Activated CD4-positive, alpha-beta T cell treated with anti-CD3 and anti-CD28 coated beads for 4 hours (primary cell): Measurements from ENCODE around the gene ANKRD34C.
"Not testable (repeated sequence)": the region's sequence is repeated elsewhere in the genome, so short reads cannot be mapped to it uniquely, and the experiment has no call there.

Experiments
- DNase-seq, 2 donors: peaks; one replicate each; pipeline ENCODE4 v3.0.0-alpha.2; 2020

The ANKRD34C gene

DNA sequence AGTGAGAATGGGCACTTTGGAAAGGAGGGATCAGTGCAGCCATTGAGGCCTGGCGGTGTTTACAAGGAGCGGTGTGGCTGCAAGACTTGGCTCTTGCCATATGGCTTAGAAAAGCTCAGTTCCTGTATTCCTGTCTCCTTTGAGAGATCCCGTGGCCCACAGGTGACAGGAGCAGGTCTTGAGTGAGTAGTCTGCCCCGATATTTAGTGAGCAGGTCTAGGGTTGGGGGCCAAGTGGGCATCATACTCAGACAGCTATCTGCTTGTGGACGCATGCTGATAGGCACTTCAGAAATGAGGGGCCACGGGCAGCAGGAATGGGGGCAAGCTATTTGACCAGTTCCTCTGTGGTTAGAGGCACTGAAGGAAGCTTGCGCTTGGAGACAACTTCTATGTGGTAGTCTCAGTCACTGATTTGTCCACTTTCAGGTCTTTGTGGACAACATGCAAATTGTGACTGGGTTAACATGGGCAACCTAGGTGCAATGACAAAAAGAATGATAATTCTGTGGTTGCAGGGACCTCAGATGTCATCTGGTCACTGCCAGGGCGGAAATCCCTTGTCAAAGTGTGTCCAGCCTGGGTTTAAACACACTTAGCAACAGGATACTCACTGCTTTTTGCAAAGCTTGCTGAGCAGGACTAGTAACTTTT is 29.5 kb downstream of the ANKRD34C start:
- DNase-seq: no peak

DNA sequence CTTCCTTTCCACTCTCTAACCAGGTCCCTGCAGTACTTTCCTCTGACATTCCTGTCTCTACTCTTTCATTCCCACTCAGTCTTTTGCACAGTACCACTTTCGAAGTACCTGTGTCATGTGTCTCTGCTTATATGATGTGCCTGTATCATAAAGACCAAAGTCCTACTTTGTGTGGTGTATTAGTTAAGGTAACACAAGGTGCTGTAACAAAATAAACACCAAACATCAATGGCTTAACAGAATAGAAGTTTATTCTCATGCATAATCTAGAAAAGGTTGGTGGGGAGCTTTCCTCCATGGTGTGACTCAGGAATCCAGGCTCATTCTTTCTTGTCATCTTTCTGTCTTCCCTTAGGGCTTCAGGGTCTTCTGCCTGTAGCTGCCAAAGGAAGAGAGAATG is 31.7 kb downstream of the ANKRD34C start:
- DNase-seq: no peak

DNA sequence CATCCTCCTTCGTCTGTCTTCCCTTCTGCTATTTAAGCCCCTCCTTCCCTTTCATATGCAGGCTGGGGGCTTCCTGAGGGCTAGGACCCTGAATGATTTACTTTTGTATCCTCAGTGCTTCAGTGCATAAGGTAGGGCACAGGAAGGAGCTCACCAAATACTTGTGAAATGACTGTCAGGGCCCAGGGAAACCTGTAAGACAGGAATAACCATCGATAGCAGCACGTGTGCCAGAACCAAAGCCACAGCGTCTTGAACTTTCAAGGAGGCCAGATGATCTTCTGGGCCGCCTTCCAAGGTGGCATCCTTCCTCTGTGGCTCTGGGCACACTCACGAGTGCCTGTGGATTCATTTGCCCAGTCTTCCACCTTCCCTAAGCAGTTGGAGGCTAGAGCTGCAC is 32.3 kb downstream of the ANKRD34C start:
- DNase-seq: no peak

DNA sequence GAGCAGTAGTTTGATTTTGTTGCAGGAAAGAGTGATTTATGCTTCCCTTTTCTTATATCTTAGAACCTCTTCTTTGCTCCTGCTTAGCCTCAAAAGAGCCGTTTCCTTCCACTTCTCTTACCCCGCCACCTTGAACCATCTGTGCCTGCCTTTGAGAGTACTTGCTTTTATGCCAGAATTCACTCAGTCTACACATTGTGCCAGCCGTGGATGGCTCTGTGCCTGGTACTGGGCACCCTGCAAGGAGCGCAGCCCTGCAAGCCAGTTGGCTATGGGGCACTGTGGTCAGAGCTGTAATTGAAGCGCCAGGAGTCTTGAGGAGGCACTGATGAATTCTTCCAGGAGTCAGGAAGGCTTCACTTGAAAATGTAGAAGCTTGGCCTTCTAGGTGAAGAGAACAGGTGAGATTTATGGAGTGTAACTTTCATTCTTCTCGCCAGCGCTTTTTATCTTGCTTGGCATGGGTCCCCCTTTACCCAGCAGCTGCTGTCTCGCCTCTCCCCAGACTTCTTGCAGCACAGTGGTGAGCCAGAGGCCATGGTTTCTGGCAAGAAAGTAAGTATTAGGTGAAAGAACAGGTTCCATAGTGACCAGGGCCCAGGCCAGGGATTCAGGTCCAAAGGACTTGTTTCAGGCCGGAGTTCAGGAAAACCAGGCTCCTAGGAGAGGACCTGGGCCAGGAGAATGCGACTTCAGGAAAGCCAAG is 33.3 kb downstream of the ANKRD34C start:
- DNase-seq: no peak

DNA sequence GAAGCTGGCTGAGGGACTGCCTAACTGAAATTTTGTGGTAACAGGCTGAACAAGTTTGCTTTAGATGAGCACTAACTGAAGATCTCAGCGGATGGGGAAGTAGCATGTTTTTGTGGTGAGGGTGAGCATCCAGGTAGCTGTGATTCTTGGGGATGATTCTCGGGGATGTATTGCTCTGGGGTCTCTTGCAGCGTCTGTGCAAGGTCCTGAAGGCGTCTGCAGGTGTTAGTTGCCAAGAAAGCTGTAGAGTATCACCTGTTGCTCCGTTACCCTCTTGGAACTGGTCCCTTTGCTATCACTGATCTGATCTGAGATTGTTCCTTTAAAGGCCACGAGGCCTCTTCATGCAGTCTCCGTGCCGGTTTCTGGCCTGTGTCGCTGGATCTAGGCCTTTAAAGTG is 34.3 kb downstream of the ANKRD34C start:
- no peak for DNase-seq

DNA sequence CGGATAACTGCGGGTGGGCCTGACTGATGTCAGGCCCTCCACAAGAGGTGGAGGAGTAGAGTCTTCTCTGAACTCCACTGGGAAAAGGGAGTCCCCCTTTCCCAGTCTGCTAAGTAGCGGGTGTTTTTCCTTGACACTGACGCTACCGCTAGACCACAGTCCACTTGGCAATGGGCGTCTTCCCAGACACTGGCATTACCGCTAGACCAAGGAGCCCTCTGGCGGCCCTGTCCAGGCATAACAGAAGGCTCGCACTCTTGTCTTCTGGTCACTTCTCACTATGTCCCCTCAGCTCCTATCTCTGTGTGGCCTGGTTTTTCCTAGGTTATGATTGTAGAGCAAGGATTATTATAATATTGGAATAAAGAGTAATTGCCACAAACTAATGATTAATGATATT is 37.5 kb downstream of the ANKRD34C start:
- not testable (repeated sequence) for DNase-seq

DNA sequence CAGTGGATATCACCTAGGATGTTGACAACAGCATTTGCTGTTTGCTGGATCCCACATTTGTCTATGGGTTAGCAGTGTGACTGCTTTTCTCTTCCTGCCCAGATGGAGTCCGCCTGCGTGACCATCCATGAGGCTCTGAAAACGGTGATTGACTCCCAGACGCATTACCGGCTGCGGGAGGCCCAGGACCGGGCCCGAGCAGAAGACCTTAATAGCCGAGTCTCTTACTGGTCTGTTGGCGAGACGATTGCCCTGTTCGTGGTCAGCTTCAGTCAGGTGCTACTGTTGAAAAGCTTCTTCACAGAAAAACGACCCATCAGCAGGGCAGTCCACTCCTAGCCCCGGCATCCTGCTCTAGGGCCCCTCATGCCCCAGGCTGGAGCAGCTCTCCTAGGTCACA is 39.4 kb downstream of the ANKRD34C start:
- DNase-seq: no peak

DNA sequence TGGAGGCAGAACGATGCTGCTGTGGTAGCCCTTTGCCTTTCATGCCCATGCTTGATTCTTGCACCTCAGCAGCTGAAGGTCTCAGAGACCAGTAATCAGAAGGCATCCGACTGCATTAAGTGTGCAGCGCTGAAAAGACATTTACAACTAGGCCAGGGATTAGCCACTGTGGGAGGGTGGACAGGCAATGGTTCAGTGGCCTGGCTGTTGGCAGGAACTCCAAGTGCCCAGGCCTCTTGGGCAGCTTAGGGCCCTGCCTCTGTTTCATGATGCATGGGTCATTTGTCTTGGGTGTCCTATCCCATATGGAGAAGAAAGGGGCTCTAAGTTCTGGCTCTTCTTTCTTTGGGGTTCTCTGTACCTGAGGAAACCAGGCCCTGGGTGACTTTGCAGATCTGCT is 39.8 kb downstream of the ANKRD34C start:
- no peak for DNase-seq

DNA sequence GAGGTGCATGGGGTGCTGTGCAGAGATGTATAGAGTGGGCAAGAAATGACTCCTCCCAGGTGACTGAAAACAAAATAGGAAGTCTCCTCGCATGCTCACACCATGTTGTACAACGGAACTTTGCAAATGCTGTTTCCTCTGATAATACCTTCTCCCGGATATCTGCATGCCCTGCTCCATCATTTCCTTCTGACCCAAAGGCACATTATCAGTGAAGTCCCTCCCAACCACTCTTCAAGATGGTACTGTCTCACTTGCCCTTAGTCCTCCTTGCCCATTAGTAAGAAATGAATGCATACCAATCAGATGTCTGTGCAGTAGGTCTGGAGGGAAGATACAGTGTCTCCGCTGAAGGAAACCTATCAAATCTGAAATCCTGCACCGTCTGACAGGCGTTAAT is 40.4 kb downstream of the ANKRD34C start:
- DNase-seq: no peak

DNA sequence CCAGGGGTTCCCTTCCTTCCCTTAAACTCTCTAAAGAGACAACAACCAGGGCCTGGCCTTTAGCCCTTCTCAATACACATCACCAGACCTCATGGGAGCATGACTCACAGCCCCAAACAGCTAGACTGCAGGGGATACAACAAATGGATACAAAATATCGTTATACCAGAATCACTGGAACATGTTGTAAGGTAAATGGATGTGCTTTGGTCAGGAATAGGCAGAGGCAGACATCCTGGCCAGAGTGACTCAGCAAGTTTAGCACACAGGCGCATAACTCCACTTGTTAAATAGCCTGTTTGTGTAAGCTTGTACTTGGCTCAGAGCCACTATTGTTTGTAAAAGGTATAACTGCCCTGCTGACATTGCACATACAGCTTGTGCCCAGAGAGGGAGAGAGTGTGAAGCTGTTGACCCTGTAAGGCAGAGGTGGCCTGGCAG is 46.7 kb downstream of the ANKRD34C start:
- DNase-seq: no peak
